Measurements from ENCODE around the gene B4GALNT1. TPM values are rescaled to one million over a fixed set of nuclear protein-coding genes. Genes with fewer than 3 reads are reported as not detected.

B4GALNT1 gene
- total and polyA plus RNA-seq, 9 of the 15 experiments (the other 6 are each of a cell fraction or from before 2014, with no cell fraction given), result 1.0 to 32.2 (median 9.8) TPM

DNA sequence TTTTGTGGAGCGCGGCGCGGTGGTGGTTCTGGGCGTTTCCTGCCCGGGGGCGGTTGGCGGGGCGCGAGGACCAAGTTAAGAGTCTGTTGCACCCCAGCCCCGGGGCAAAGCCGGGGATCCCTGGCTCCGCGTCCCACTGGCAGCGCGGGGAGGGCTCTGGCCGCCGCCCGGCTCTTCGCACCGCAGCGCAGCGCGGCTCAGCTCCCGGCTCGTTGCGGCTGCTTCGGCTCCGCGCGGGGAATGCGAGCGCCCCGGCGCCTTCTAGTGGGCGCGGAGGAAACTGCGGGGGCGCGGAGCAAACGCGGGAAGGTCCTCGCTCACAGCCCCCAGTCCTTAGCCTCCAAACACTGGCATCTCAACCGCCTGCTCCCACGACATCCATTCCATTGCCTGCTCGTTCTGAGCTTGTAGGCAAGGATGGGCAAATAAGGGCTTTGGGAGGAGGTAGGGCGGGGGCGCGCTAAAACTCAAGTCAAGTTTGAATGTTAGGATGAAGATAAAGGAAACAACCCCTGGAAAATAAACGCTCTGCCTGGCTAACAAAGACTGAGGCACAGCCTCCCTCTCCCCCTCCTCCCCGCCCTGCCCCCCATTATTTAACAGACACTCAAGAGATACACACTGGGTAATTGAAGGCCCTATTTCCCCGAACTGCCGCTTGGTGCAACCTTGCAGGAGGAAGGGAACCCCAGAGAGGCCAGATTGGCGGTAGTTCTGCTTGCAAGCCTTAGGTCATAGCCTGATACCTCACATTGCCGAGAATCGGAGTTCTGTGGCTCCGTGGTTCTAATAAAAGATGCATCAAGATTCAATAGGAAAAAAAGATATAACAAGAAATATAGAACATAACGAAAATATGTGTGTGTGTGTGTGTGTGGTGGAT is at the start of gene B4GALNT1 (continued):
- TF ChIP-seq, protein P1, sequence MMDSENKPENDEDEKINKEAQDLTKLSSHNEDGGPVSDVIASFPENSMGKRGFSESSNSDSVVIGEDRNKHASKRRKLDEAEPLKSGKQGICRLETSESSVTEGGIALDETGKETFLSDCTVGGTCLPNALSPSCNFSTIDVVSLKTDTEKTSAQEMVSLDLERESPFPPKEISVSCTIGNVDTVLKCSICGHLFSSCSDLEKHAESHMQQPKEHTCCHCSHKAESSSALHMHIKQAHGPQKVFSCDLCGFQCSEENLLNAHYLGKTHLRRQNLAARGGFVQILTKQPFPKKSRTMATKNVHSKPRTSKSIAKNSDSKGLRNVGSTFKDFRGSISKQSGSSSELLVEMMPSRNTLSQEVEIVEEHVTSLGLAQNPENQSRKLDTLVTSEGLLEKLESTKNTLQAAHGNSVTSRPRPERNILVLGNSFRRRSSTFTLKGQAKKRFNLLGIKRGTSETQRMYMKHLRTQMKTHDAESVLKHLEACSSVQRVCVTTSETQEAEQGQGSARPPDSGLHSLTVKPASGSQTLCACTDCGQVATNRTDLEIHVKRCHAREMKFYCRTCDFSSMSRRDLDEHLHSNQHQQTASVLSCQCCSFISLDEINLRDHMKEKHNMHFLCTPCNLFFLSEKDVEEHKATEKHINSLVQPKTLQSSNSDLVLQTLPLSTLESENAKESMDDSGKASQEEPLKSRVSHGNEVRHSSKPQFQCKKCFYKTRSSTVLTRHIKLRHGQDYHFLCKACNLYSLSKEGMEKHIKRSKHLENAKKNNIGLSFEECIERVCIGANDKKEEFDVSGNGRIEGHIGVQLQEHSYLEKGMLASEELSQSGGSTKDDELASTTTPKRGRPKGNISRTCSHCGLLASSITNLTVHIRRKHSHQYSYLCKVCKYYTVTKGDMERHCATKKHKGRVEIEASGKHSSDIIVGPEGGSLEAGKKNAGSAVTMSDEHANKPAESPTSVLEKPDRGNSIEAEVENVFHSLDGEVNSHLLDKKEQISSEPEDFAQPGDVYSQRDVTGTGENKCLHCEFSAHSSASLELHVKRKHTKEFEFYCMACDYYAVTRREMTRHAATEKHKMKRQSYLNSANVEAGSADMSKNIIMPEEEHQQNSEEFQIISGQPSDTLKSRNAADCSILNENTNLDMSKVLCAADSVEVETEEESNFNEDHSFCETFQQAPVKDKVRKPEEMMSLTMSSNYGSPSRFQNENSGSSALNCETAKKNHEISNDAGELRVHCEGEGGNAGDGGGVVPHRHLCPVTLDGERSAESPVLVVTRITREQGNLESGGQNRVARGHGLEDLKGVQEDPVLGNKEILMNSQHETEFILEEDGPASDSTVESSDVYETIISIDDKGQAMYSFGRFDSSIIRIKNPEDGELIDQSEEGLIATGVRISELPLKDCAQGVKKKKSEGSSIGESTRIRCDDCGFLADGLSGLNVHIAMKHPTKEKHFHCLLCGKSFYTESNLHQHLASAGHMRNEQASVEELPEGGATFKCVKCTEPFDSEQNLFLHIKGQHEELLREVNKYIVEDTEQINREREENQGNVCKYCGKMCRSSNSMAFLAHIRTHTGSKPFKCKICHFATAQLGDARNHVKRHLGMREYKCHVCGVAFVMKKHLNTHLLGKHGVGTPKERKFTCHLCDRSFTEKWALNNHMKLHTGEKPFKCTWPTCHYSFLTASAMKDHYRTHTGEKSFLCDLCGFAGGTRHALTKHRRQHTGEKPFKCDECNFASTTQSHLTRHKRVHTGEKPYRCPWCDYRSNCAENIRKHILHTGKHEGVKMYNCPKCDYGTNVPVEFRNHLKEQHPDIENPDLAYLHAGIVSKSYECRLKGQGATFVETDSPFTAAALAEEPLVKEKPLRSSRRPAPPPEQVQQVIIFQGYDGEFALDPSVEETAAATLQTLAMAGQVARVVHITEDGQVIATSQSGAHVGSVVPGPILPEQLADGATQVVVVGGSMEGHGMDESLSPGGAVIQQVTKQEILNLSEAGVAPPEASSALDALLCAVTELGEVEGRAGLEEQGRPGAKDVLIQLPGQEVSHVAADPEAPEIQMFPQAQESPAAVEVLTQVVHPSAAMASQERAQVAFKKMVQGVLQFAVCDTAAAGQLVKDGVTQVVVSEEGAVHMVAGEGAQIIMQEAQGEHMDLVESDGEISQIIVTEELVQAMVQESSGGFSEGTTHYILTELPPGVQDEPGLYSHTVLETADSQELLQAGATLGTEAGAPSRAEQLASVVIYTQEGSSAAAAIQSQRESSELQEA (IDR thresholded peaks at IDR 0.05; ENCODE audit: low read depth), result no peak
- TF ChIP-seq ZBTB1 (CRISPR knock-in tag; IDR thresholded peaks at IDR 0.05; ENCODE audit: borderline replicate concordance, low read depth) (peak; percentile 95), TBP (optimal IDR thresholded peaks at IDR 0.05; ENCODE audit: low read depth, low read length) (peak; percentile 68), HDAC3 (IDR thresholded peaks at IDR 0.05; ENCODE audit: borderline replicate concordance, partially characterized antibody) (no peak), ZNF561 (CRISPR knock-in tag; conservative IDR thresholded peaks at IDR 0.05) (no peak), BCOR (IDR thresholded peaks at IDR 0.05) (peak; percentile 45; the same call in 1 of the 2 replicates), BRD9 (IDR thresholded peaks at IDR 0.05; ENCODE audit: low read depth, partially characterized antibody) (no peak), RFX1 (IDR thresholded peaks at IDR 0.05) (no peak), U2AF2 (optimal IDR thresholded peaks at IDR 0.05; ENCODE audit: low read depth, low read length) (no peak), C11orf30 (IDR thresholded peaks at IDR 0.05; ENCODE audit: low read depth) (no peak), HNRNPUL1 (IDR thresholded peaks at IDR 0.05; ENCODE audit: low read length) (no peak), EGR1 (conservative IDR thresholded peaks at IDR 0.05) (peak; percentile 69), E2F3 (CRISPR knock-in tag; IDR thresholded peaks at IDR 0.05) (peak; percentile 56; the same call in 1 of the 2 replicates), MTF1 (CRISPR knock-in tag; IDR thresholded peaks at IDR 0.05; ENCODE audit: borderline replicate concordance) (no peak), MTA3 (IDR thresholded peaks at IDR 0.05; ENCODE audit: borderline replicate concordance) (peak; percentile 37; the same call in 1 of the 2 replicates)
- TF ChIP-seq, protein P2, sequence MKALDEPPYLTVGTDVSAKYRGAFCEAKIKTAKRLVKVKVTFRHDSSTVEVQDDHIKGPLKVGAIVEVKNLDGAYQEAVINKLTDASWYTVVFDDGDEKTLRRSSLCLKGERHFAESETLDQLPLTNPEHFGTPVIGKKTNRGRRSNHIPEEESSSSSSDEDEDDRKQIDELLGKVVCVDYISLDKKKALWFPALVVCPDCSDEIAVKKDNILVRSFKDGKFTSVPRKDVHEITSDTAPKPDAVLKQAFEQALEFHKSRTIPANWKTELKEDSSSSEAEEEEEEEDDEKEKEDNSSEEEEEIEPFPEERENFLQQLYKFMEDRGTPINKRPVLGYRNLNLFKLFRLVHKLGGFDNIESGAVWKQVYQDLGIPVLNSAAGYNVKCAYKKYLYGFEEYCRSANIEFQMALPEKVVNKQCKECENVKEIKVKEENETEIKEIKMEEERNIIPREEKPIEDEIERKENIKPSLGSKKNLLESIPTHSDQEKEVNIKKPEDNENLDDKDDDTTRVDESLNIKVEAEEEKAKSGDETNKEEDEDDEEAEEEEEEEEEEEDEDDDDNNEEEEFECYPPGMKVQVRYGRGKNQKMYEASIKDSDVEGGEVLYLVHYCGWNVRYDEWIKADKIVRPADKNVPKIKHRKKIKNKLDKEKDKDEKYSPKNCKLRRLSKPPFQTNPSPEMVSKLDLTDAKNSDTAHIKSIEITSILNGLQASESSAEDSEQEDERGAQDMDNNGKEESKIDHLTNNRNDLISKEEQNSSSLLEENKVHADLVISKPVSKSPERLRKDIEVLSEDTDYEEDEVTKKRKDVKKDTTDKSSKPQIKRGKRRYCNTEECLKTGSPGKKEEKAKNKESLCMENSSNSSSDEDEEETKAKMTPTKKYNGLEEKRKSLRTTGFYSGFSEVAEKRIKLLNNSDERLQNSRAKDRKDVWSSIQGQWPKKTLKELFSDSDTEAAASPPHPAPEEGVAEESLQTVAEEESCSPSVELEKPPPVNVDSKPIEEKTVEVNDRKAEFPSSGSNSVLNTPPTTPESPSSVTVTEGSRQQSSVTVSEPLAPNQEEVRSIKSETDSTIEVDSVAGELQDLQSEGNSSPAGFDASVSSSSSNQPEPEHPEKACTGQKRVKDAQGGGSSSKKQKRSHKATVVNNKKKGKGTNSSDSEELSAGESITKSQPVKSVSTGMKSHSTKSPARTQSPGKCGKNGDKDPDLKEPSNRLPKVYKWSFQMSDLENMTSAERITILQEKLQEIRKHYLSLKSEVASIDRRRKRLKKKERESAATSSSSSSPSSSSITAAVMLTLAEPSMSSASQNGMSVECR (CRISPR knock-in tag; IDR thresholded peaks at IDR 0.05), result no peak
